GM23338 (cell line): ENCODE measurements around the gene HBD.

Experiments used
- CREB1 ChIP-seq: fragments of 250-450 bp; sonication (Bioruptor Pico); IDR thresholded peaks from 2 replicates; pipeline ENCODE4 v1.5.0; 2020; ENCODE audit warnings: low read depth, mild to moderate bottlenecking, moderate library complexity
- CTCF ChIP-seq, 2 experiments: fragments of 200-600 bp in 1 of 2; sonication (generic) in 1 of 2; conservative IDR thresholded peaks; 2 replicates each; pipeline versions ENCODE4 v1.5.1 to v1.6.1; 2016 to 2017; ENCODE audit warnings: antibody characterized with exemption in 2 of 2, low read depth in 2 of 2, mild to moderate bottlenecking in 2 of 2, moderate library complexity in 1 of 2
- EZH2 ChIP-seq: fragments of 200-600 bp; sonication (generic); IDR thresholded peaks from one replicate; pipeline ENCODE4 v1.8.0; 2017; ENCODE audit warnings: antibody characterized with exemption, mild to moderate bottlenecking, low read depth; ENCODE audit not compliant: unreplicated experiment
- NANOG ChIP-seq: IDR thresholded peaks from 2 replicates; pipeline ENCODE4 v1.6.1; 2016; ENCODE audit warnings: antibody characterized with exemption, borderline replicate concordance

- TF ChIP-seq CTCF (conservative IDR thresholded peaks at IDR 0.05; ENCODE audit: low read depth in 2 of 2) (no peak), EZH2 (no peak), CREB1 (CRISPR knock-in tag) (no peak), NANOG (no peak)
These were observed 4.0 kb downstream of the HBD start for GRCh38 chr11:5230266-5230665.
